ENCODE data around the gene XRCC2.

- TF ChIP-seq CTCF (IDR thresholded peaks at IDR 0.05) (no peak), SIN3A (IDR thresholded peaks at IDR 0.05; ENCODE audit: borderline replicate concordance, low read depth, low read length) (no peak), FOXM1 (IDR thresholded peaks at IDR 0.05; ENCODE audit: low read depth) (no peak), MAX (IDR thresholded peaks at IDR 0.05; ENCODE audit: low read depth) (no peak), ZBTB33 (IDR thresholded peaks at IDR 0.05; ENCODE audit: borderline replicate concordance, low read depth) (no peak), REST (IDR thresholded peaks at IDR 0.05; ENCODE audit: low read depth, low read length) (no peak), EZH2phosphoT487 (IDR thresholded peaks at IDR 0.05; ENCODE audit: borderline replicate concordance, low read depth) (no peak), RXRA (IDR thresholded peaks at IDR 0.05; ENCODE audit: borderline replicate concordance, low read depth) (no peak), SMC3 (IDR thresholded peaks at IDR 0.05; ENCODE audit: low read depth, low read length) (no peak), EP300 (IDR thresholded peaks at IDR 0.05; ENCODE audit: borderline replicate concordance in 1 of 2, low read depth in 1 of 2, low read length in 1 of 2) (no peak), USF2 (IDR thresholded peaks at IDR 0.05; ENCODE audit: borderline replicate concordance, low read depth, low read length) (no peak), ELF1 (IDR thresholded peaks at IDR 0.05) (no peak), MXI1 (IDR thresholded peaks at IDR 0.05; ENCODE audit: low read depth, low read length) (no peak)
These were observed 54.5 kb downstream of the XRCC2 start for GRCh38 chr7:152621426-152621825.

All from SK-N-SH (cell line).